H9 (cell line): ENCODE data around the gene BCAS1. TPM values are rescaled to one million over a fixed set of nuclear protein-coding genes. Genes with fewer than 3 reads are reported as not detected.

Experiments
- DNase-seq: peaks from one replicate; pipeline ENCODE4 v3.0.0-alpha.2; 2017
- H2AFZ ChIP-seq: one replicate; pipeline ENCODE4 v1.6.1; 2013; ENCODE audit warnings: mild to moderate bottlenecking, low read length, control low read depth, moderate library complexity
- H2AK5ac ChIP-seq: 2 replicates; pipeline ENCODE4 v1.6.1; 2013; ENCODE audit warnings: low read length, control low read depth, mixed read lengths; ENCODE audit not compliant: insufficient read length
- H2BK120ac ChIP-seq: one replicate; pipeline ENCODE4 v1.6.1; 2013; ENCODE audit warnings: low read depth, mild to moderate bottlenecking, low read length, control low read depth, inconsistent platforms; ENCODE audit not compliant: poor library complexity, severe bottlenecking
- H2BK12ac ChIP-seq: 2 replicates; pipeline ENCODE4 v1.6.1; 2013; ENCODE audit warnings: low read length, control low read depth, mixed read lengths, low read depth; ENCODE audit not compliant: insufficient read length
- H2BK15ac ChIP-seq: 2 replicates; pipeline ENCODE4 v1.6.1; 2013; ENCODE audit warnings: low read depth, low read length, control low read depth
- H2BK20ac ChIP-seq: one replicate; pipeline ENCODE4 v1.6.1; 2013; ENCODE audit warnings: low read depth, mild to moderate bottlenecking, low read length, control low read depth, inconsistent platforms; ENCODE audit not compliant: poor library complexity, severe bottlenecking
- H2BK5ac ChIP-seq: 2 replicates; pipeline ENCODE4 v1.6.1; 2013; ENCODE audit warnings: low read length, control low read depth, mixed read lengths; ENCODE audit not compliant: insufficient read length
- H3K14ac ChIP-seq: 2 replicates; pipeline ENCODE4 v1.6.1; 2013; ENCODE audit warnings: low read length, control low read depth; ENCODE audit not compliant: insufficient read depth
- H3K18ac ChIP-seq: 2 replicates; pipeline ENCODE4 v1.6.1; 2013; ENCODE audit warnings: low read depth, mild to moderate bottlenecking, mixed read lengths, low read length, control low read depth; ENCODE audit not compliant: insufficient read length
- H3K23ac ChIP-seq: 2 replicates; pipeline ENCODE4 v1.6.1; 2013; ENCODE audit warnings: low read length, control low read depth, mixed read lengths, low read depth; ENCODE audit not compliant: insufficient read length
- H3K23me2 ChIP-seq: 2 replicates; pipeline ENCODE4 v1.6.1; 2013; ENCODE audit warnings: low read depth, mild to moderate bottlenecking, mixed read lengths, low read length, control low read depth; ENCODE audit not compliant: insufficient read length, poor library complexity, severe bottlenecking
- H3K27ac ChIP-seq: 2 replicates; pipeline ENCODE4 v1.5.1; 2013; ENCODE audit warnings: low read length, control low read depth, mixed read lengths, low read depth; ENCODE audit not compliant: insufficient read length
- H3K27me3 ChIP-seq: 2 replicates; pipeline ENCODE4 v1.6.1; 2013; ENCODE audit warnings: low read length, control low read depth, inconsistent platforms; ENCODE audit not compliant: insufficient read depth
- H3K4ac ChIP-seq: 2 replicates; pipeline ENCODE4 v1.6.1; 2013; ENCODE audit warnings: low read depth, mild to moderate bottlenecking, control low read depth, inconsistent platforms, low read length, moderate library complexity
- H3K4me1 ChIP-seq: 2 replicates; pipeline ENCODE4 v1.6.1; 2013; ENCODE audit warnings: low read length, control low read depth, inconsistent platforms; ENCODE audit not compliant: insufficient read depth
- H3K4me2 ChIP-seq: 2 replicates; pipeline ENCODE4 v1.6.1; 2013; ENCODE audit warnings: low read length, control low read depth, mixed read lengths; ENCODE audit not compliant: insufficient read length, insufficient read depth
- H3K56ac ChIP-seq: 2 replicates; pipeline ENCODE4 v1.6.1; 2013; ENCODE audit warnings: low read depth, mild to moderate bottlenecking, mixed read lengths, low read length, control low read depth; ENCODE audit not compliant: insufficient read length
- H3K79me1 ChIP-seq: 2 replicates; pipeline ENCODE4 v1.6.1; 2013; ENCODE audit warnings: low read depth, mild to moderate bottlenecking, moderate library complexity, low read length, control low read depth, inconsistent platforms; ENCODE audit not compliant: insufficient read depth, poor library complexity, severe bottlenecking
- H3K79me2 ChIP-seq: 2 replicates; pipeline ENCODE4 v1.6.1; 2013; ENCODE audit warnings: low read length, control low read depth, inconsistent platforms; ENCODE audit not compliant: insufficient read depth
- H3K9ac ChIP-seq: 2 replicates; pipeline ENCODE4 v1.6.1; 2013; ENCODE audit warnings: low read length, control low read depth, mixed read lengths; ENCODE audit not compliant: insufficient read length; ENCODE audit errors: extremely low read depth
- H3K9me3 ChIP-seq: one replicate; pipeline ENCODE4 v1.6.1; 2013; ENCODE audit warnings: low read depth, low read length, inconsistent platforms; ENCODE audit not compliant: control insufficient read depth
- H3T11ph ChIP-seq: one replicate; pipeline ENCODE4 v1.6.1; 2013; ENCODE audit warnings: mild to moderate bottlenecking, low read length, control low read depth, inconsistent platforms
- H4K20me1 ChIP-seq: one replicate; pipeline ENCODE4 v1.6.1; 2013; ENCODE audit not compliant: control insufficient read depth, insufficient read length, insufficient read depth
- H4K5ac ChIP-seq: 2 replicates; pipeline ENCODE4 v1.6.1; 2013; ENCODE audit warnings: low read depth, mild to moderate bottlenecking, mixed read lengths, low read length, control low read depth; ENCODE audit not compliant: insufficient read length
- H4K8ac ChIP-seq: replicated peaks from 2 replicates; pipeline ENCODE4 v1.6.1; 2013; ENCODE audit warnings: low read length, control low read depth, mixed read lengths, low read depth; ENCODE audit not compliant: insufficient read length
- H4K91ac ChIP-seq: 2 replicates; pipeline ENCODE4 v1.6.1; 2013; ENCODE audit warnings: low read depth, mild to moderate bottlenecking, moderate library complexity, mixed read lengths, low read length, control low read depth; ENCODE audit not compliant: insufficient read length
- H3K27ac Mint-ChIP-seq, 3 experiments: 2 replicates in 2 of 3; 3 replicates in 1 of 3; pipeline ENCODE4 v1.8.0; 2020 to 2021; ENCODE audit warnings: mixed read lengths in 3 of 3, mild to moderate bottlenecking in 1 of 3, moderate library complexity in 1 of 3
- H3K27me3 Mint-ChIP-seq: 2 replicates; pipeline ENCODE4 v1.8.0; 2021; ENCODE audit warnings: low read depth, mild to moderate bottlenecking, moderate library complexity, mixed read lengths
- H3K36me3 Mint-ChIP-seq, 3 experiments: 2 replicates in 2 of 3; 3 replicates in 1 of 3; pipeline ENCODE4 v1.8.0; 2020 to 2021; ENCODE audit warnings: low read depth in 3 of 3, mixed read lengths in 3 of 3; ENCODE audit not compliant: insufficient read depth in 1 of 3
- H3K4me1 Mint-ChIP-seq, 2 experiments: 2 replicates each; pipeline ENCODE4 v1.8.0; 2020; ENCODE audit warnings: mixed read lengths in 2 of 2
- H3K4me3 Mint-ChIP-seq, 2 experiments: 2 replicates in 1 of 2; 3 replicates in 1 of 2; pipeline ENCODE4 v1.8.0; 2020 to 2021; ENCODE audit warnings: mild to moderate bottlenecking in 2 of 2, mixed read lengths in 2 of 2, moderate library complexity in 1 of 2
- H3K9me3 Mint-ChIP-seq, 2 experiments: 2 replicates in 1 of 2; 3 replicates in 1 of 2; pipeline ENCODE4 v1.8.0; 2020; ENCODE audit warnings: mild to moderate bottlenecking in 2 of 2, mixed read lengths in 2 of 2, moderate library complexity in 1 of 2
- WGBS: extraction: QIAGEN DNeasy Blood & Tissue Kit; methylation state at CpG from one replicate; pipeline ENCODE4 v1.1.7; 2013; ENCODE audit warnings: missing lambda C conversion rate, low lambda C conversion rate, mixed read lengths; ENCODE audit not compliant: insufficient read length; ENCODE audit errors: extremely low coverage; 5-methylcytosine and 5-hydroxymethylcytosine counted together
- total RNA-seq: library from RNA; stranded (reverse); gene quantifications from 2 replicates; pipeline ENCODE4 v1.2.1, GENCODE V29; 2021
- TF ChIP-seq, protein P1 (sequence below): fragments of 200-600 bp; sonication (generic); conservative IDR thresholded peaks from 3 replicates; pipeline ENCODE4 v1.8.0; 2021; ENCODE audit warnings: antibody characterized with exemption, mild to moderate bottlenecking

BCAS1 gene
- total RNA-seq, 1 experiment from 2014 or later: 0.15 TPM

GRCh38 chr20:54103762-54104600 is 33.6 kb upstream of the BCAS1 start:
- Histone ChIP-seq H3K9ac (no peak overlapping the region), H2BK5ac (no peak overlapping the region), H3K4me2 (no peak overlapping the region), H4K20me1 (no peaks in the 10 kb centered on the region), H3K27ac (no peak overlapping the region), H3K23me2 (no peaks in the 10 kb centered on the region), H3K9me3 (no peaks in the 10 kb centered on the region), H3K79me1 (no peaks in the 10 kb centered on the region), H2AFZ (no peak overlapping the region), H3K79me2 (no peaks in the 10 kb centered on the region), H4K5ac (no peak overlapping the region), H4K91ac (no peak overlapping the region), H2AK5ac (no peak overlapping the region), H3K56ac (no peak overlapping the region), H3K14ac (no peak overlapping the region), H3K4me1 (no peaks in the 10 kb centered on the region; the same call in 1 of the 2 replicates), H3K4ac (no peak overlapping the region), H4K8ac (no peak overlapping the region), H3K23ac (no peak overlapping the region), H3T11ph (no peak overlapping the region), H3K27me3 (no peaks in the 10 kb centered on the region), H2BK12ac (no peak overlapping the region), H2BK120ac (no peak overlapping the region), H3K18ac (no peak overlapping the region), H2BK15ac (no peak overlapping the region), H2BK20ac (no peak overlapping the region)
- peaks cover 0 to 5% (median 1%) of the 10 kb centered on the region in 3 experiments; a peak in 3 of 7 replicates for H3K36me3 Mint-ChIP-seq
- DNase-seq: no peak
- WGBS: no CpG with 5 or more reads among the region's 6 CpGs
- peaks cover 3 to 5% of the 10 kb centered on the region in 2 experiments; a peak in 2 of 4 replicates for H3K4me1 Mint-ChIP-seq
- H3K27ac Mint-ChIP-seq: no peak overlapping the region
- H3K4me3 Mint-ChIP-seq: no peak overlapping the region
- TF ChIP-seq, protein P1, sequence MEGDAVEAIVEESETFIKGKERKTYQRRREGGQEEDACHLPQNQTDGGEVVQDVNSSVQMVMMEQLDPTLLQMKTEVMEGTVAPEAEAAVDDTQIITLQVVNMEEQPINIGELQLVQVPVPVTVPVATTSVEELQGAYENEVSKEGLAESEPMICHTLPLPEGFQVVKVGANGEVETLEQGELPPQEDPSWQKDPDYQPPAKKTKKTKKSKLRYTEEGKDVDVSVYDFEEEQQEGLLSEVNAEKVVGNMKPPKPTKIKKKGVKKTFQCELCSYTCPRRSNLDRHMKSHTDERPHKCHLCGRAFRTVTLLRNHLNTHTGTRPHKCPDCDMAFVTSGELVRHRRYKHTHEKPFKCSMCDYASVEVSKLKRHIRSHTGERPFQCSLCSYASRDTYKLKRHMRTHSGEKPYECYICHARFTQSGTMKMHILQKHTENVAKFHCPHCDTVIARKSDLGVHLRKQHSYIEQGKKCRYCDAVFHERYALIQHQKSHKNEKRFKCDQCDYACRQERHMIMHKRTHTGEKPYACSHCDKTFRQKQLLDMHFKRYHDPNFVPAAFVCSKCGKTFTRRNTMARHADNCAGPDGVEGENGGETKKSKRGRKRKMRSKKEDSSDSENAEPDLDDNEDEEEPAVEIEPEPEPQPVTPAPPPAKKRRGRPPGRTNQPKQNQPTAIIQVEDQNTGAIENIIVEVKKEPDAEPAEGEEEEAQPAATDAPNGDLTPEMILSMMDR: no peak; the same call in 2 of the 3 replicates
- no peaks in the 10 kb centered on the region; the same call in 1 of the 2 replicates for H3K27me3 Mint-ChIP-seq
- H3K9me3 Mint-ChIP-seq: peaks cover 0 to 2% of the 10 kb centered on the region in 2 experiments; a peak in 1 of 5 replicates
